Stimulated activated CD4-positive, alpha-beta T cell treated with anti-CD3 and anti-CD28 coated beads, Interleukin-4, amount 100 ng/mL, for 1 hour (primary cell): ENCODE data around the gene CCDC61.

Experiments used
- DNase-seq: peaks from one replicate; pipeline ENCODE4 v3.0.0-alpha.2; 2020

Gene CCDC61

GRCh38 chr19:45973553-45974338 is 21.5 kb upstream of the CCDC61 start, which contains the start of gene NOVA2:
Gene NOVA2, minus strand, starts transcription at chr19:45973865. Its CDS starts 514 bp downstream, at chr19:45973351.
- DNase-seq = peak; percentile 40

- no peak for DNase-seq
Observed at GRCh38 chr19:45975306-45976070, 19.8 kb upstream of the CCDC61 start.

DNA sequence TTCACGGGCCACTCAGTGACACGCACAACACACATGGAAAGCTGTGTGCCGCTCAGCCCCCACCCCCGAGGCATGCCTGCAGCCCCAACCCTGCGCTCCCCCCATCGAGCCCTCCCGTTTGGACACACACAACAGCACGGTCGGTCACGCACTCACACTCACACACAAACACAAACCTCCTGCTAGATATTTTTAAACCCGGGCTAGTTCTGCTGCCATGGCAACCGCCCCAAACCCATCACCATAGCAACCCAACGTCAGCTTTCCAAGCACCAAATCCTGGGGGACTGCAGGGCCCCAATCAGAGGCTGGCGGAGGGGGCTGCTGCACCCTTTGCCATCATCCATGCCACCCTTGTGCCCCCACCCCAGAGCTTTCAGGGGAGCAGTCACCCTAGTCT is 19.1 kb upstream of the CCDC61 start:
- no peak for DNase-seq

- no peak for DNase-seq
Observed at GRCh38 chr19:45978156-45978555, 17.1 kb upstream of the CCDC61 start.

DNA sequence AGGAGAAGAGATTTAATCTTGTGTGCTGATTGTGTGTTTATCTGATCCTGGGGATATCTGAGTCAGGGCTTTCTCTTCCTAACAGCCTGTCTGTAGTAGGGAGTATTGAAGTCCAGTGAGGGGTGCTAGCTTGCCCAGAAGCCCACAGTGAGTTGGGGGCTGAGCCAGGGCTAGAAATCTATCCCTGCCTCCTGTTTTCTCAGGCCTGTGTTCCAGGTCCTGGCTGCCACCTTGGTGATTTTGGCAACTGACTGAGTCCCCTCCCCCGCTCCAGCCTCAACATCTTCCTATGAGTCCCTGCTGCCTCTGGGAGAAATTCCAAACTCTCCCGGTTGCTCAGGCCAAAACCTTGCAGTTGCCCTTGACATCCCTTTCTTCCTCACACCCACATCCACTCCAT is 13.9 kb upstream of the CCDC61 start:
- DNase-seq = no peak

DNA sequence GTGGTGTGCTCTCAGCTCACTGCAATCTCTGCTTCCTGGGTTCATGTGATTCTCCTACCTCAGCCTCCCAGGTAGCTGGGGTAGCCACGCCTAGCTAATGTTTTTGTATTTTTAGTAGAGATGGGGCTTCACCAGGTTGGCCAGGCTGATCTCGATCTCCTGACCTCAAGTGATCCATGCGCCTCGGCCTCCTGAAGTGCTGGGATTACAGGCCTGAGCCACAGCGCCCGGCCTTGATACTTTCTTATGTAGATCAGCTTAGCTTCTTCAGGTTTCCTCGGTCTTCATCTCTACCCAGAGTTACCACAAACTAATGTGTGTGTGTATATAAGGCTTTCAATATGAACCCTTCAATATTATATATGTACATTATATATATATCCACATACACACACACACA is 9.9 kb upstream of the CCDC61 start:
- no peak for DNase-seq

DNA sequence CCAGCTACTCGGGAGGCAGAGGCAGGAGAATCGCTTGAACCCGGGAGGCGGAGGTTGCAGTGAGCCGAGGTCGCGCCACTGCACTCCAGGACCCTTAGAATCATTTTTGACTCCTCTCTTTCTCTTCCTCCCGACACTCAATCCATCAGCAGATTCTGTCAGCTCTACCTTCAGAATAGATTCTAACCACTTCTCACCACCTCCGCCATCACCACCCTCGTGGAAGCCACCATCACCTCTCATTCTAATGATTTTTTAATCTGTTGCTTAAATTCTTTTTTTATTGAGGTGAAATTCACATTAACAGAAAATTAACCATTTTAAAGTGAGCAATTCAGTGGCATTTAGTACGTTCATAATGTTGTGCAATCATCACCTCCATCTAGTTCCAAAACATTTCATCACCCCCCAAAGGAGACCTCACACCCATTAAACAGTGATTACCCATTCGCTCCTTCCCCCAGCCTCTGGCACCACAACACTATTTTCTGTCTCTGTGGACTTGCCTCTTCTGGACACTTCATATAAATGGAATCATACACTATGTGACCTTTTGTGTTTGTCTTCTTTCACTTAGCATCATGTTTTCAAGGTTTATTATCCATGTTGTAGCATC is 5.0 kb upstream of the CCDC61 start:
- no peak for DNase-seq

GRCh38 chr19:45994456-45994997 is 740 bp upstream of the CCDC61 start:
- no peak for DNase-seq

- DNase-seq = no peak
Observed at GRCh38 chr19:45995715-45996385, 583 bp downstream of the CCDC61 start.

DNA sequence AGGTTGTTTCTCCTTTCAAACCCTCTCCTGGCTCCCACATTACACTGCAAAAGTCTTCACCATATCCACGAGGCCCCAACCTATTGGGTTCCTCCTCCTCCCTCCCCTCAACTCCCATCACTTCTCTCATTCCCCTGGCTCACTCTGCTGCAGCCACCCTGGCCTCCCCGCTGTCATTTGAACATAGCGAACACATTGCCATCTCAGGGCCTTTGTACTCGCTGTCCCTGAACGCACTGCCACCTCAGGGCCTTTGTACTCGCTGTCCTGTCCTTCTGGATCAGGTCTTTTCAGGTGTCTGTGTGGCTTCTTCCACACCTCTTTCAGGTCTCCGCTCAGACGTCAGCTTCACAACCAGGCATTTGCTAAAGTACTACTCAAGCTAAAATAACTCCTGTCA is 1.7 kb downstream of the CCDC61 start:
- DNase-seq = no peak

DNA sequence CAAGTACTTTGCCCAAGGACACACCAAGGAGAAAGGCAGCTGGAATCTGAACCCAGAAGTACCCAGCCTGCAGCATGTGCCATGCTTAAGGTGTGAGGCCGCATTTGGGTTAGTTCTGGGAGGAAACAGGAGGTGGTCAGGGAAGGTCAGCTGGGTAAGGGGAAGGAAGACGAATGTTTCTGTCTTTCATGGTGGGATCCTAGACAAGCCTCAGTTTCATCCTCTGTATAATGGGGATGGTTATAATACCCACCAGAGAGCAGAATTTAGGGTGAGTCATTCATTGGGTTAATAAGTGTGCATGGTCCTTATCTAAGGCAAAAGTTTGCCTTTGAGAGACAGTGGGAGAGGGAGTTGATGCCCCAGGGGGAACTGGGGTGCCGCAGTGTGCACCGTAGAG is 3.6 kb downstream of the CCDC61 start:
- no peak for DNase-seq

DNA sequence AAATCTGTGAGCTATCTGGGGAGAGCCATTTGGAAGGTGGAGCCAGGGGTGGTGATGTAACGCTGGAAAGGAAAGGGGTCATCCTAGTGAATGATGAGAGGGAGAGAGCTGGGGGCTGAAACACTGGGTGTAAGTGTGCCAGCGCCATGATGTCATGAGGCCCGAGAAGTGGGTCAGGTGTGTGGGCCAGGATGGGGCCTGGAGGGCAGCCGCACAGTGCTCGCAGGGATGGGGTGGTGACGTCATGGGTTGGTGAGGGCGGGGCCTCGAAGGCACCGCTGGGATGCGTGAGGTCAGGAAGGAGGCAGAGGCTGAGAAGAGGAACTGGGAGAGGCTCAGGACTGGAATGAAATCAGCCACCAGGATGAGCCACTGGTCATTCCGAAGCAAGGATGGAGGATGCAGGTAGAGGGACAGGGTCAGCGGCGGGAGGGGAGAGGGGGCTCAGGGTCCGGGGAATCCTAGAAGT is 4.4 kb downstream of the CCDC61 start:
- no peak for DNase-seq

DNA sequence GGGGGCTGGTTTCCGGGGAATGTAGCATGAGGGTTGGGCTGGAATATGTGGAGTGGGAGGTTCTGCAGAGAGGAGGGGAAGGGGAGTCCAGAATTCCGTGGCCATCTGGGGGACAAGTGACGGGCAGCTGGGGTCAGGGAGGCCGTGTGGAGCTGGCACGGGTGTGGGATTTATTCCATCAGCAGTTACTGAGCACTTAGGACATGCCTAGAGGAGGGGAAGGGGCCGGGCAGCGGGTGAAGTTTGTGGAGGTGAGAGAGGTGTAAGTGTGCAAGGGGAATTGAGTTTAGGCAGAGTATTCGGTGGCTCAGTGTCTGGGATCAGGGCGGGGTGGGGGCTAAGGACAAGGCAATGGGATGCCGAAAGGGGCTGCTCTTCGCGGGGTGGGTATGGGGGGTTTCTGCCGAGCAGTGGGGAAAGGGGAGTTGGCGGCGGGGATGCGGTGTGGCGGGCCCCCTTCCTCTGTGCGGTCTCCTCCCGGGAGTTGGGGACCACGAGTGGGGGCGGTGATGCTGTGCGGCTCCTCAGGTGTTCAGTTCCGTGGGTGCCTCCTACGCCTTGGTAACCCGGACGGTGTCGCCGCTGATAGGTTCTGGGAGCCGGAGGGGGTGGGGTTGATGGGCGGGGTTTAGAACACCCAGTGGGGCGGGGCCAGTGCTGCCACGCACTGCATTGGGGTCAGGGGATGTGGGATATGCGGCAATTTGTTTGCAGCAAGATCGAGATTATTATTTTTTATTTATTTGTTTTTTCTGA is 5.4 kb downstream of the CCDC61 start:
- peak; percentile 66 for DNase-seq

DNA sequence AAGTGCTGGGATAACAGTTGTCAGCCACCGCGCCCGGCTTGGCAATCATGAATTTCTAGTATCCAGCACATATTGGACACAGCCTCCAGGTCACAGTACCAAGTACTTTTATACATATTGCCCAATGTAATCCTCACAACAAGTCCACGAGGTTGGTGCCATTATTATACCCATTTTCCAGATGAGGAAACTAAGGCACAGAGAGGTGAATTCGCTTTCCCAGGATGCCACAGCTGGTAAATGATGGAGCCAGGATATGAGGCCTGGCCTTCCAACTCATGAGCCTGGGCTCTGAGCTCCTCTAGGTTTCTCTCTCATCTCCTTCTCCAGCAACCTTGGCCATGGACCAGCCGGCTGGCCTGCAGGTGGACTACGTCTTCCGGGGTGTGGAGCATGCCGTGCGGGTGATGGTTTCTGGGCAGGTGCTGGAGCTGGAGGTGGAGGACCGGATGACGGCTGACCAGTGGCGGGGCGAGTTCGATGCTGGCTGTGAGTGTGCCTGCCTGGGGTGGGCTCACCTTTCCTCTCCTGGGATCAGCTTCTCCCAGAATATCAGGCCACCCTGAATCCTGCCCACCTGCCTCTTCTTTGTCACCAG is 7.5 kb downstream of the CCDC61 start:
- DNase-seq = no peak

- DNase-seq = no peak
Observed at GRCh38 chr19:46006411-46006810, 11.1 kb downstream of the CCDC61 start.

DNA sequence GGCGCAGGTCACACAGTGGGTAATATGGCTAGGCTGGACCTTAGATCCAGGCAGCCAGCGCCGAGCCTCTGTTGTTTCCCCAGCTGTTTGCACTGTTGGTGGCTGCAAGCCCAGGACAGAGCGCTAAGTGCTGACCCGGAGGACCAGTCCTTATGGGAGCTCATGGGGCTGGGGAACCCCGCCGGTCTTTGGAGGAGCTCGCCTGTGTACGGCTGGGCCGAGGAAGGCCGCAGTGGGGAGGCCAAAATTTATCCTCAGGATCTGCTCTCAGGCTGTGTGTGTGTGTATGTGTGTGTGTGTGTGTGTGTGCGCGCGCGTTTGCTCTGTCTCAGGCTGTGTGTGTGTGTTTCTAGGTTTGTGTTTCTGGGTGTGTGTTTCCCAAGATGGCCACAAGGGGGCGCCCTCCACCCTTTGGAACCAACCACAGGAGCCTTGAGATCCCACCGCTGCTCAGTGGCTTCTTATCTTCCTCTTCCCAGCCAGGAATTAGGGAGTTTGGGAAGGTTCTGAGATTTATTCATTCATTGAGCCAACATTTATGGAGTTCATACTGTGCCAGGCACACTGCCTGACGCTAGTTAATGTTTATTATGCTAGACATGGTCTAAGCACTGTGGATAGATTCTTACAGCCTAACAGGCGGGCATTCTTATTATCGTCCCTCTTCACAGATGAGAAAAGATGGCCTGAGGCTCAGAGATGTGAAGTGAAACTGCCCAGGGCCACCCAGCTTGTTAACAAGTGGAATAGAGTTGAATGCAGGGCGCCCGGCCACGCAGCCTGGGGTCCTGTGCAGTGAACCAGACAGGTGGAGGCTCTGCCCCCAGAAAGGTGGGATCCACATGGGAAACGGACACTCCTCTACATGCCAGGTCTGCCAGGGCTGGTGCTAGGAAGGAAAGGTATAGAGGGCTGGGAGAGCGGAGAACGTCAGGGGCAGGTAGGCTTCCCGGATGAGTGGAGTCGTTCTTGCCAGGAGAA is 14.6 kb downstream of the CCDC61 start:
- peak; percentile 68 for DNase-seq

DNA sequence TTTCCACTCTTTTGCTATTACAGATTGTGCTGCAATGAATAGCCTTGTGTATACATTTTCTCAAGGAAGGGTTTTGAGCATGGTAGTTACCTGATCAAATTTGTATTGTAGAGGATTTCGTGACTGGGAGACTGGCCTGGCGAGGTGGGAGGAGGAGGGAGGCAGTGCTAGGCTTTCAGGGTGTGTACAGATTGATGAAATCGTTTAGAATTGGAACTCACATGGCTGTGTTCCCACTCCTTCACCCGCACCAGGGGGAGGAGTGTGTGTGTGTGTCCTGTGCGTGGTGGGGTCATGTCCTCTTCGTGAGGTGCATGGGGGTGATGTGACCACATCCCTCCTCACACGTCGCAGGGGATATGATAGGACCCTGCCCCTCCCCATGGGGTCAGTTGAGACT is 19.3 kb downstream of the CCDC61 start:
- DNase-seq = no peak

DNA sequence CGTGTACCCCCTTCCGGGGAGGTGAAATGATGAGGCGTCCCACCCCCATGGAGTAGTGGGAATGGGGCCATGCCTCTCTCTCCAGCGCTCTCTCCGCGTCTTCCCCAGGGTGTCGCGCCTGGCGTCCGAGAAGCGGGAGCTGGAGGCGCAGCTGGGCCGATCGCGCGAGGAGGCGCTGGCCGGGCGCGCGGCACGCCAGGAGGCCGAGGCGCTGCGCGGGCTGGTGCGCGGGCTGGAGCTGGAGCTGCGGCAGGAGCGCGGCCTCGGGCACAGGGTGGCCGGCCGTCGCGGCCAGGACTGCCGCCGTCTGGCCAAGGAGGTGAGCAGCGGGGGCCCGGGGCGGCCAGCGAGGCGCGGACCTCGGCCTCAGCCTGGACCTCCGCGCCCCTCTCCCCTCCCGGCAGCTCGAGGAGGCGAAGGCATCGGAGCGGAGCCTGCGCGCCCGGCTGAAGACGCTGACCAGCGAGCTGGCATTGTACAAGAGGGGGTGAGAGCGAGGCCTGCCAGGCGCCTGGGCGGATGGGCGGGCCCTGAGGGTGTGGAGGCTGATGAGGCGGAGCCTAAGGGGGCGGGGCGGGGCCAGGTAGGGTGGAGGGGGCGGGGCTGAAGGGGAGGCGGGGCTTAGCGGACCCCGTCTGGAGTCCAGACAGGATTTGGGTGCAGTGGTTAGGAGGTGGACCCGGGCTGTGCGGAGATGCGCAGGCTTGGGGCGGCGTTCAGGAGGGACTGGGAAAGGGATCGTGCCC is 19.8 kb downstream of the CCDC61 start:
- DNase-seq = peak; percentile 75

DNA sequence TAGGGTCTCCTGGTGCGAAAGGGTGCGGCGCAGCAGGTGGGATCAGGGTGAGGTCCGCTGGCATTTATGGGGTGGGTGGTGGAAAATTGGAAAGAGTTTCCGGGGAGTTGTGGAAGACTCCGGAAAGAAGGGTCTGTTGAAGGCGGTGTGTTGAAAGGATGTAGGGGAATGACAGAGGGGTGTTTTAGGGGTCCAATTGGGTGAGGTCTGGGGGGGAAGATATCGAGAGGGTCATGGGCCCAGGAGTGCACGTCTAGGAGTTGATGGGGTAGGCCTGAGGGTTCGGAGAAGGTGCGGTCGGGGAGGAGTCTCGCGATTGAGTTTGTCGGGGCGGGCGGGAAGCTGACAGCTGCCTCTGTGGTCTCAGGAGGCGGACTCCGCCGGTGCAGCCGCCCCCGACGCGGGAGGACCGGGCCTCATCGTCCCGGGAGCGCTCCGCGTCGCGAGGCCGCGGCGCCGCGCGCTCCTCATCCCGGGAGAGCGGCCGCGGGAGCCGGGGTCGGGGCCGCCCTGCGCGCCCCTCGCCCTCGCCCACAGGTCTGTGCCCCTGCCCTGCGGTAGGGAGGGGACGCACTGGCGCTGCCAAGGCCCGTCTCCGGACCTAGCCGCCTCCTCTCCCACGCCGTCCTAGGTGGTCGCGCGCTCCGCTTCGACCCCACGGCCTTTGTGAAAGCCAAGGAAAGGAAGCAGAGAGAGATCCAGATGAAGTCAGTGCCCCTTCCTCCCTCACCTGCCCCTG is 20.6 kb downstream of the CCDC61 start:
- DNase-seq = peak; percentile 36
